Adrenal gland (tissue), 12 donors: ENCODE measurements around the gene PLCH2. TPM values are rescaled to one million over a fixed set of nuclear protein-coding genes. Genes with fewer than 3 reads are reported as not detected.

Experiments used
- DNase-seq, 7 donors: peaks; one replicate each; pipeline ENCODE4 v3.0.0-alpha.2; 2019 to 2020
- H3K27ac ChIP-seq, 5 donors: fragments of 200-600 bp; sonication (generic) in 4 of 5; 1 replicate in 3 of 5; 2 replicates in 2 of 5; pipeline versions ENCODE4 v1.5.1 to v1.8.0; 2016 to 2020; ENCODE audit warnings: mild to moderate bottlenecking in 1 of 5
- H3K27me3 ChIP-seq: fragments of 200-600 bp; 2 replicates; pipeline ENCODE4 v1.8.0; 2021
- H3K36me3 ChIP-seq, 2 donors: fragments of 200-600 bp; replicated peaks in 1 of 2; 1 replicate in 1 of 2; 2 replicates in 1 of 2; pipeline versions ENCODE4 v1.5.1 to v1.8.0; 2018 to 2022
- H3K4me1 ChIP-seq, 2 donors: fragments of 200-600 bp; replicated peaks in 1 of 2; 1 replicate in 1 of 2; 2 replicates in 1 of 2; pipeline versions ENCODE4 v1.5.1 to v1.8.0; 2018 to 2021
- H3K4me3 ChIP-seq, 4 donors: fragments of 200-600 bp; sonication (generic) in 3 of 4; one replicate each; pipeline ENCODE4 v1.5.1; 2016 to 2018
- H3K9me3 ChIP-seq, 3 donors: fragments of 200-600 bp; sonication (generic) in 1 of 3; replicated peaks in 1 of 3; 1 replicate in 2 of 3; 2 replicates in 1 of 3; pipeline versions ENCODE4 v1.5.1 to v1.8.0; 2016 to 2021
- CTCF ChIP-seq, 6 experiments: fragments of 450-650 bp in 4 of 6; fragments of 200-600 bp in 2 of 6; sonication (generic) in 1 of 6; IDR thresholded peaks; 1 replicate in 5 of 6; 2 replicates in 1 of 6; pipeline versions ENCODE4 v1.5.1 to v1.8.0; 2016 to 2021; ENCODE audit warnings: antibody characterized with exemption in 6 of 6, mild to moderate bottlenecking in 2 of 6, moderate library complexity in 1 of 6
- POLR2A ChIP-seq, 2 donors: fragments of 450-650 bp; IDR thresholded peaks; one replicate each; pipeline ENCODE4 v1.6.1; 2017; ENCODE audit warnings: antibody characterized with exemption in 2 of 2, mild to moderate bottlenecking in 2 of 2, moderate library complexity in 1 of 2
- WGBS, 4 donors: extraction: QIAGEN DNeasy Blood & Tissue Kit in 2 of 4; methylation state at CpG; one replicate each; pipeline versions ENCODE4 v1.1.5 to v1.1.7; 2013 to 2017; 5-methylcytosine and 5-hydroxymethylcytosine counted together
- intact Hi-C, 2 donors: fragments of 100-400 bp; cut with DNase I; formaldehyde crosslinking; loops; one replicate each; pipeline versions ENCODE4 v1.14.1 to v1.15.0; 2022 to 2023
- polyA plus RNA-seq, 3 donors: library from polyadenylated mRNA; stranded (reverse); fragments of 200-250 nt in 2 of 3; fragments of 350-450 nt in 1 of 3; fragmentation: Illumina TruSeq in 1 of 3; extraction: RNeasy Lipid Tissue Mini Kit (QIAGEN cat#74804) in 1 of 3; gene quantifications; one replicate each; pipeline ENCODE4 v1.2.3, GENCODE V29; 2013 to 2014
- total RNA-seq, 9 donors: library from RNA; depleted of rRNA in 4 of 9; stranded (reverse); fragments of >200 nt in 4 of 9; fragments of 120-200 nt in 1 of 9; fragmentation: NEBNext Ultra II Directional in 1 of 9; extraction: Animal tissue kit (Norgen Biotek cat#: 25700) in 1 of 9; gene quantifications; one replicate each; pipeline versions ENCODE4 v1.1.0 to v1.2.4, GENCODE V29; 2013 to 2023
- donor health status: healthy with polysubstance abuse.
- donor health status: Bipolar disorder and iron deficiency.
- donor health status: DM: yes; HTN: yes; CAD: no.
- donor health status: DM: no; HTN: no; CAD: no.
- donor health status: DM: no; HTN: no; CAD: no.
- donor health status: DM: yes; HTN: yes; CAD: no.

PLCH2 gene
- total and polyA plus RNA-seq, 12 donors: 0.22 to 66.3 (median 2.2) TPM; not detected in 1

DNA sequence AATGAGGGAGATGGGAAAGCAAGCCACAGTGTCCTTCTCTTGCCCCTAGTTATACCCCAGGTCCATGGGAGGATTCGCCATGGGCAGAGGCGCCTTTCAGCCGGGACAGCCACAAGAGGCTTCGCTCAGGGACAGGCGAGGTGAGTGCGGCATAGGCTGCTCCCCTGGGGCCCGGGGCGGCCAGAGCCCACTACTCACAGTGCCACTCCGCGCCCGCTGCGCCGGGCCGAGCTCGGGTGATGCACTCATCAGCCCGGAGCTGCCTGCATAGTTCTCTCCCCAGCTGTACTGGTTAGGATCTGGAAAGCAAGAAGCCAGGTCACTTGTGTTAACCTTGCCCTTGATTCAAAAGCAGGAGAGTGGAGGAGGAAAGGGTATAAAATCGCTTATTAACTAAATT is 41.9 kb downstream of the PLCH2 start:
- TF ChIP-seq POLR2A (IDR thresholded peaks at IDR 0.05): no peak
- no peak for TF ChIP-seq CTCF (IDR thresholded peaks at IDR 0.05)

DNA sequence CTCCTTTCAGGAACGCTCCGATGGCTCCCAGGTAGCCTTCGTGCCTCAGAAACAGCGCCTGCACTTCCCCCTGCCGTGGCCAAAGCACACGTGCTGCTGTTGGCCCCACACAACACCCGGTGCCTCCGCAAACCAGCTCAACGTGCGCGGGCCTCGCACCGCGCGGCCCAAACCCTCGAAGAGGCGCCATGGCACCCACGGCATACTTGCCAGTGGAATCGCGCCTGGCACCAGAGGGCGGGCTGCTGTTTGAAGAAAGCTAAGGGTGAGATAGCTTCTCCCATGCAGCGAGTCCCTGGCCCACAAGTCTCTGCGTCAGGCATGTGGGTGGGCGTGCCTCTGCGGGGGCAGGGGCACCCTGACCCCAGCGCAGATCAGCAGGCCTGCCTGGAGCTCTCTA is 42.4 kb downstream of the PLCH2 start:
- Histone ChIP-seq H3K9me3 (no peaks in the 10 kb centered on the region), H3K4me1 (peaks cover 0 to 5% of the 10 kb centered on the region in 2 donors), H3K4me3 (no peak overlapping the region), H3K27me3 (no peaks in the 10 kb centered on the region), H3K27ac (no peak overlapping the region), H3K36me3 (peaks cover 0 to 78% of the 10 kb centered on the region in 2 donors)
- no peak for DNase-seq
- WGBS, 4 donors: 91 to 95% (median 94%) methylated on average over 16 to 26 of the region's 26 CpGs
- no peak for TF ChIP-seq POLR2A (IDR thresholded peaks at IDR 0.05)
- no peak for TF ChIP-seq CTCF (IDR thresholded peaks at IDR 0.05)
- intact Hi-C loops: no loop called here

More for the DNA sequence above, 41.9 kb downstream of the PLCH2 start:
- no peak for DNase-seq
- Histone ChIP-seq H3K27me3 (no peaks in the 10 kb centered on the region), H3K9me3 (no peaks in the 10 kb centered on the region), H3K4me3 (no peak overlapping the region), H3K27ac (no peak overlapping the region), H3K4me1 (peaks cover 0 to under 1% of the 10 kb centered on the region in 2 donors), H3K36me3 (peaks cover 0 to 84% of the 10 kb centered on the region in 2 donors)
- WGBS, 4 donors: 95 to 97% (median 96%) methylated on average over 17 of the region's 17 CpGs
- intact Hi-C loops: no loop called here

GRCh38 chr1:2519029-2519685 is 43.1 kb downstream of the PLCH2 start:
- 85 to 91% (median 87%) methylated on average over 20 to 25 of the region's 25 CpGs for WGBS, 4 donors
- Histone ChIP-seq H3K4me1 (peaks cover 0 to 11% of the 10 kb centered on the region in 2 donors), H3K27ac (no peak overlapping the region), H3K27me3 (no peaks in the 10 kb centered on the region), H3K4me3 (no peak overlapping the region), H3K36me3 (peaks cover 0 to 72% of the 10 kb centered on the region in 2 donors), H3K9me3 (no peaks in the 10 kb centered on the region)
- intact Hi-C loops: no loop called here
- TF ChIP-seq POLR2A (IDR thresholded peaks at IDR 0.05) (no peak), CTCF (IDR thresholded peaks at IDR 0.05) (no peak)
- DNase-seq: no peak

DNA sequence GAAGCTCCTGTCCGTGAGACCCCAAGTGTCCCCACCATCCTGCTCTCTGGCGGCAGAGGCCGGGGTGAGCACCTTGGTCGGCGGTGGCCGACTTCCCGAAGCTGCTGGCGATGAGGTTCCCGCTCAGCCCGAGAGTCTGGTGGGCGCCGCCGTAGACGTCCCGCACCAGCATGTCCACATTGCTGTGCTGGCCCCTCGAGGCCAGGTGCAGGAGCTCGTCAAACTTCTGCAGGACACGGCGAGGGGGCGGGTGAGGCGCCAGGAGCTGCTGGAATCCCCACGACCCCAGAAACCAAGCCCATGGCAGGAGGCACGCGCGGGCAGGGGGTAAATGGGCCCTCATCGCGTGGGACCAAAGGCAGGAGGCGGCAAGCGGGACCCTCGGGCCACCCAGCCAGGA is 43.6 kb downstream of the PLCH2 start:
- Histone ChIP-seq H3K4me1 (peaks cover 5 to 17% of the 10 kb centered on the region in 2 donors), H3K27ac (no peak overlapping the region), H3K9me3 (no peaks in the 10 kb centered on the region), H3K27me3 (no peaks in the 10 kb centered on the region), H3K36me3 (peaks cover 0 to 69% of the 10 kb centered on the region in 2 donors), H3K4me3 (no peak overlapping the region)
- WGBS, 4 donors: 93 to 95% (median 94%) methylated on average over 12 to 30 of the region's 30 CpGs
- intact Hi-C loops: no loop called here
- TF ChIP-seq POLR2A (IDR thresholded peaks at IDR 0.05): no peak
- no peak for TF ChIP-seq CTCF (IDR thresholded peaks at IDR 0.05)
- no peak for DNase-seq
